Choroid plexus epithelial cell (primary cell): ENCODE results near the gene GJB3.

Source experiments
- DNase-seq: peaks from one replicate; pipeline ENCODE4 v3.0.0-alpha.2; 2010; ENCODE audit warnings: low read depth
- H3K4me3 ChIP-seq: 2 replicates; pipeline ENCODE4 v1.5.1; 2011; ENCODE audit warnings: low read depth, mild to moderate bottlenecking, control low read depth, low read length, moderate library complexity
- TF ChIP-seq, protein P1 (sequence below): conservative IDR thresholded peaks from 2 replicates; pipeline ENCODE4 v1.5.1; 2011; ENCODE audit warnings: low read depth, mild to moderate bottlenecking, control low read depth, inconsistent platforms, low read length, moderate library complexity

GJB3 gene

DNA sequence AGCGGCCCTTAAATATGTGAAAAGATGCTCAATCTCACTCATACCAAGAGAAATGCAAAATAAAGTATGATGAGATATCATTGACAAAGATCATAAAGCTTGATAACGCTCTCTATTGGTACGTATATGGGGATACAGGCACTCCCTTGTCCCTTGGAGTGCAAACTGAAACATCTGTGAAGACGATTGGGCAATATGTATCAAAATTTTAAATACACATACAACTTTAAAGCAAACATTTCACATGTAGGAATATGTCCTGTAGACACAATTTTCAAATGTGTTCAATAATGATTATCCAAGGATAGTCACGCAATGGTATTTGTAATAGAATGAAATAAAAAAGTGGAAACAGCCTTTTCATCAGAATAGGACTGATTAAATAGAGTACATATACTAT, 2.0 kb upstream of the GJB3 start:
- TF ChIP-seq, protein P1, sequence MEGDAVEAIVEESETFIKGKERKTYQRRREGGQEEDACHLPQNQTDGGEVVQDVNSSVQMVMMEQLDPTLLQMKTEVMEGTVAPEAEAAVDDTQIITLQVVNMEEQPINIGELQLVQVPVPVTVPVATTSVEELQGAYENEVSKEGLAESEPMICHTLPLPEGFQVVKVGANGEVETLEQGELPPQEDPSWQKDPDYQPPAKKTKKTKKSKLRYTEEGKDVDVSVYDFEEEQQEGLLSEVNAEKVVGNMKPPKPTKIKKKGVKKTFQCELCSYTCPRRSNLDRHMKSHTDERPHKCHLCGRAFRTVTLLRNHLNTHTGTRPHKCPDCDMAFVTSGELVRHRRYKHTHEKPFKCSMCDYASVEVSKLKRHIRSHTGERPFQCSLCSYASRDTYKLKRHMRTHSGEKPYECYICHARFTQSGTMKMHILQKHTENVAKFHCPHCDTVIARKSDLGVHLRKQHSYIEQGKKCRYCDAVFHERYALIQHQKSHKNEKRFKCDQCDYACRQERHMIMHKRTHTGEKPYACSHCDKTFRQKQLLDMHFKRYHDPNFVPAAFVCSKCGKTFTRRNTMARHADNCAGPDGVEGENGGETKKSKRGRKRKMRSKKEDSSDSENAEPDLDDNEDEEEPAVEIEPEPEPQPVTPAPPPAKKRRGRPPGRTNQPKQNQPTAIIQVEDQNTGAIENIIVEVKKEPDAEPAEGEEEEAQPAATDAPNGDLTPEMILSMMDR: no peak
- no peak for DNase-seq

GRCh38 chr1:34779526-34779925, 1.5 kb upstream of the GJB3 start:
- TF ChIP-seq, protein P1: no peak
- no peak overlapping the region for H3K4me3 ChIP-seq
- no peak for DNase-seq

More for the DNA sequence above, 2.0 kb upstream of the GJB3 start:
- H3K4me3 ChIP-seq: no peak overlapping the region

DNA sequence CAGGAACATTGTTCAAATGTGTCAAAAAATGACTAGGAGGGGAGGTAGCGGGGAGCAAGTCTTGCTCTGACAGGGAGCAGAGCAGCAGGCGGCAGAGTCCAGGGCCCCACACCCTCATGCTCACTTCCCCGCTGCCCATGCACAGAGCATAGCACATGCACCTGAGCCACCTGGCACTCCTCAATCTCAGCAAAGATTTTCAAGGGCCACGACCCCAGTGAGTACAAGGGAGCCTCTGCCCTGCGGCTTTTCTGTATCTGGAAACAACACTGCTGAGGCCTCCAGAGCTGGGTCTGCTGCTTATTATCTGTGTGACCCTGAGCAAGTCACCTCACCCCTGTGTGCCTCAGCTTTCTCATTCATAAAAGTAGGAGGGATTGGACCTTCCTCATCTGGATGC, 1.1 kb upstream of the GJB3 start:
- DNase-seq: no peak
- TF ChIP-seq, protein P1: no peak
- no peak overlapping the region for H3K4me3 ChIP-seq

GRCh38 chr1:34780528-34780927, 486 bp upstream of the GJB3 start:
- DNase-seq: no peak
- no peak overlapping the region for H3K4me3 ChIP-seq

DNA sequence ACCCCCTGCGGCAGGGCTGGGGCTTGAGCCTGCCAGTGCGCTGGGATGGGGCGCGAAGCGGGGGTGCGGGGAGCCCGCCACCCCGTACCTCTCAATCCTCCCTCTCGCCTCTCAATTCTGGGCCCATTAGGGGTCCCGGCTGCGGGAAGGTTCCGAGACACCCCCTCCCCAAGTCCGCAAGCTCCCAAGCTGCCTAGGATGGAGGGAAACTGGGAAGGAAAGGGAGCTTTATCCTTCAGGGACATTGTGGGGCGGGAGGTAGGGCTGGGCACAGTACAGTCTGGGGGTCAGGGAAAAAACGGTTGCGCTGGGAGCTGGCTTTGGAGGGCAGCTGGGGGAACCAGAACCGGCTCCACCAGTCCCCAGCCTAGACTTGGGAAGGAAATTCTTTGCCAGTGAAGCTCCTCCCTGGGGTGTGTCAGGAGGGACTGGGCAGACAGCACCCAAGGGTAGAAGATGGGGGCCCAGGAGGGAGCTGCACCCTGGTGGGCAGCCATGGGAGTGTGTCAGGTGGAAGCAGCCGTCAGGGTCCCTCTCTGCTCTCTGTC, 904 bp downstream of the GJB3 start:
- no peak overlapping the region for H3K4me3 ChIP-seq
- TF ChIP-seq, protein P1: no peak
- no peak for DNase-seq

More at GRCh38 chr1:34780528-34780927, 486 bp upstream of the GJB3 start:
- TF ChIP-seq, protein P1: no peak

DNA sequence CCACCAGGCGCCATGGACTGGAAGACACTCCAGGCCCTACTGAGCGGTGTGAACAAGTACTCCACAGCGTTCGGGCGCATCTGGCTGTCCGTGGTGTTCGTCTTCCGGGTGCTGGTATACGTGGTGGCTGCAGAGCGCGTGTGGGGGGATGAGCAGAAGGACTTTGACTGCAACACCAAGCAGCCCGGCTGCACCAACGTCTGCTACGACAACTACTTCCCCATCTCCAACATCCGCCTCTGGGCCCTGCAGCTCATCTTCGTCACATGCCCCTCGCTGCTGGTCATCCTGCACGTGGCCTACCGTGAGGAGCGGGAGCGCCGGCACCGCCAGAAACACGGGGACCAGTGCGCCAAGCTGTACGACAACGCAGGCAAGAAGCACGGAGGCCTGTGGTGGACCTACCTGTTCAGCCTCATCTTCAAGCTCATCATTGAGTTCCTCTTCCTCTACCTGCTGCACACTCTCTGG, 3.8 kb downstream of the GJB3 start:
- DNase-seq: no peak
- H3K4me3 ChIP-seq: no peak overlapping the region
- TF ChIP-seq, protein P1: no peak

DNA sequence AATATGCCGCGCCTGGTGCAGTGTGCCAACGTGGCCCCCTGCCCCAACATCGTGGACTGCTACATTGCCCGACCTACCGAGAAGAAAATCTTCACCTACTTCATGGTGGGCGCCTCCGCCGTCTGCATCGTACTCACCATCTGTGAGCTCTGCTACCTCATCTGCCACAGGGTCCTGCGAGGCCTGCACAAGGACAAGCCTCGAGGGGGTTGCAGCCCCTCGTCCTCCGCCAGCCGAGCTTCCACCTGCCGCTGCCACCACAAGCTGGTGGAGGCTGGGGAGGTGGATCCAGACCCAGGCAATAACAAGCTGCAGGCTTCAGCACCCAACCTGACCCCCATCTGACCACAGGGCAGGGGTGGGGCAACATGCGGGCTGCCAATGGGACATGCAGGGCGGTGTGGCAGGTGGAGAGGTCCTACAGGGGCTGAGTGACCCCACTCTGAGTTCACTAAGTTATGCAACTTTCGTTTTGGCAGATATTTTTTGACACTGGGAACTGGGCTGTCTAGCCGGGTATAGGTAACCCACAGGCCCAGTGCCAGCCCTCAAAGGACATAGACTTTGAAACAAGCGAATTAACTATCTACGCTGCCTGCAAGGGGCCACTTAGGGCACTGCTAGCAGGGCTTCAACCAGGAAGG, 4.3 kb downstream of the GJB3 start:
- no peak for DNase-seq
- TF ChIP-seq, protein P1: no peak
- H3K4me3 ChIP-seq: no peak overlapping the region
